Astrocyte (in vitro differentiated cells and primary cell): ENCODE data around the gene SF3B3. TPM values are rescaled to one million over a fixed set of nuclear protein-coding genes. Genes with fewer than 3 reads are reported as not detected.

Source experiments
- DNase-seq: peaks from one replicate; pipeline ENCODE4 v3.0.0-alpha.2; 2010; ENCODE audit warnings: low read depth
- FAIRE-seq: peaks from 2 replicates; lab custom pipeline; 2011; peaks lifted over from hg19 to GRCh38; lab: Jason Lieb, UNC
- H2AFZ ChIP-seq: 2 replicates; pipeline ENCODE4 v1.6.0; 2012; ENCODE audit warnings: low read depth, low read length, inconsistent platforms
- H3K27ac ChIP-seq: 2 replicates; pipeline ENCODE4 v1.5.1; 2011; ENCODE audit warnings: low read depth, low read length, inconsistent platforms
- H3K27me3 ChIP-seq: 2 replicates; pipeline ENCODE4 v1.6.0; 2011; ENCODE audit warnings: low read length, inconsistent platforms; ENCODE audit not compliant: insufficient read depth
- H3K36me3 ChIP-seq: 2 replicates; pipeline ENCODE4 v1.5.1; 2011; ENCODE audit warnings: low read length, inconsistent platforms; ENCODE audit not compliant: insufficient read depth
- H3K4me1 ChIP-seq: 2 replicates; pipeline ENCODE4 v1.5.1; 2011; ENCODE audit warnings: low read length, inconsistent platforms; ENCODE audit not compliant: insufficient read depth
- H3K4me2 ChIP-seq: 2 replicates; pipeline ENCODE4 v1.6.0; 2012; ENCODE audit warnings: low read length, inconsistent platforms
- H3K4me3 ChIP-seq: 2 replicates; pipeline ENCODE4 v1.5.1; 2011; ENCODE audit warnings: low read depth, mild to moderate bottlenecking, low read length, inconsistent platforms; ENCODE audit not compliant: insufficient read depth
- H3K79me2 ChIP-seq: 2 replicates; pipeline ENCODE4 v1.6.0; 2012; ENCODE audit warnings: mild to moderate bottlenecking, low read length, inconsistent platforms; ENCODE audit not compliant: insufficient read depth
- H3K9ac ChIP-seq: 2 replicates; pipeline ENCODE4 v1.6.0; 2012; ENCODE audit warnings: mild to moderate bottlenecking, low read length, inconsistent platforms
- H3K9me3 ChIP-seq: 2 replicates; pipeline ENCODE4 v1.5.1; 2012; ENCODE audit warnings: low read depth, mild to moderate bottlenecking, low read length, inconsistent platforms; ENCODE audit not compliant: insufficient read depth
- H4K20me1 ChIP-seq: 2 replicates; pipeline ENCODE4 v1.6.0; 2012; ENCODE audit warnings: low read length, inconsistent platforms; ENCODE audit not compliant: insufficient read depth
- H3K27ac Mint-ChIP-seq: one replicate; pipeline ENCODE4 v1.8.0; 2021; ENCODE audit warnings: mild to moderate bottlenecking, mixed read lengths; ENCODE audit not compliant: unreplicated experiment
- H3K27me3 Mint-ChIP-seq: one replicate; pipeline ENCODE4 v1.8.0; 2021; ENCODE audit warnings: low read depth, mixed read lengths; ENCODE audit not compliant: unreplicated experiment
- H3K36me3 Mint-ChIP-seq: one replicate; pipeline ENCODE4 v1.8.0; 2021; ENCODE audit warnings: low read depth, mixed read lengths; ENCODE audit not compliant: unreplicated experiment
- H3K4me1 Mint-ChIP-seq: one replicate; pipeline ENCODE4 v1.8.0; 2021; ENCODE audit warnings: low read depth, mixed read lengths; ENCODE audit not compliant: unreplicated experiment
- H3K4me3 Mint-ChIP-seq: one replicate; pipeline ENCODE4 v1.8.0; 2021; ENCODE audit warnings: mild to moderate bottlenecking, moderate library complexity, mixed read lengths; ENCODE audit not compliant: unreplicated experiment
- H3K9me3 Mint-ChIP-seq: one replicate; pipeline ENCODE4 v1.8.0; 2021; ENCODE audit warnings: mild to moderate bottlenecking, mixed read lengths; ENCODE audit not compliant: unreplicated experiment
- EZH2 ChIP-seq: IDR thresholded peaks from 2 replicates; pipeline ENCODE4 v1.6.1; 2012; ENCODE audit warnings: mild to moderate bottlenecking, low read length, inconsistent platforms; ENCODE audit not compliant: insufficient read depth
- total RNA-seq: library from RNA; stranded (reverse); gene quantifications from 2 replicates; pipeline ENCODE4 v1.2.1, GENCODE V29; 2021
- TF ChIP-seq, protein P1 (sequence below): IDR thresholded peaks from 2 replicates; pipeline ENCODE4 v1.5.1; 2011; ENCODE audit warnings: low read depth, mild to moderate bottlenecking, inconsistent platforms, low read length, moderate library complexity; ENCODE audit not compliant: insufficient read depth

SF3B3 gene
- total RNA-seq, 1 donor from 2014 or later = 179 TPM

- H3K4me1 Mint-ChIP-seq = peaks cover 22% of the 10 kb centered on the region
- H3K27ac Mint-ChIP-seq = no peak overlapping the region
- Histone ChIP-seq H3K9ac (no peak overlapping the region), H4K20me1 (peaks cover 16% of the 10 kb centered on the region), H3K4me2 (no peak overlapping the region), H3K27ac (no peak overlapping the region), H3K79me2 (peaks cover 1% of the 10 kb centered on the region), H3K36me3 (peaks cover 7% of the 10 kb centered on the region), H3K27me3 (no peaks in the 10 kb centered on the region), H3K9me3 (no peaks in the 10 kb centered on the region), H2AFZ (no peak overlapping the region), H3K4me3 (no peak overlapping the region), H3K4me1 (peaks cover 24% of the 10 kb centered on the region)
- FAIRE-seq (no peak), DNase-seq (no peak)
- TF ChIP-seq, protein P1, sequence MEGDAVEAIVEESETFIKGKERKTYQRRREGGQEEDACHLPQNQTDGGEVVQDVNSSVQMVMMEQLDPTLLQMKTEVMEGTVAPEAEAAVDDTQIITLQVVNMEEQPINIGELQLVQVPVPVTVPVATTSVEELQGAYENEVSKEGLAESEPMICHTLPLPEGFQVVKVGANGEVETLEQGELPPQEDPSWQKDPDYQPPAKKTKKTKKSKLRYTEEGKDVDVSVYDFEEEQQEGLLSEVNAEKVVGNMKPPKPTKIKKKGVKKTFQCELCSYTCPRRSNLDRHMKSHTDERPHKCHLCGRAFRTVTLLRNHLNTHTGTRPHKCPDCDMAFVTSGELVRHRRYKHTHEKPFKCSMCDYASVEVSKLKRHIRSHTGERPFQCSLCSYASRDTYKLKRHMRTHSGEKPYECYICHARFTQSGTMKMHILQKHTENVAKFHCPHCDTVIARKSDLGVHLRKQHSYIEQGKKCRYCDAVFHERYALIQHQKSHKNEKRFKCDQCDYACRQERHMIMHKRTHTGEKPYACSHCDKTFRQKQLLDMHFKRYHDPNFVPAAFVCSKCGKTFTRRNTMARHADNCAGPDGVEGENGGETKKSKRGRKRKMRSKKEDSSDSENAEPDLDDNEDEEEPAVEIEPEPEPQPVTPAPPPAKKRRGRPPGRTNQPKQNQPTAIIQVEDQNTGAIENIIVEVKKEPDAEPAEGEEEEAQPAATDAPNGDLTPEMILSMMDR = no peak
- TF ChIP-seq EZH2 = no peak
- H3K9me3 Mint-ChIP-seq = no peaks in the 10 kb centered on the region
- H3K36me3 Mint-ChIP-seq = peaks cover 6% of the 10 kb centered on the region
- peaks cover 12% of the 10 kb centered on the region for H3K27me3 Mint-ChIP-seq
- H3K4me3 Mint-ChIP-seq = no peak overlapping the region
Measured at GRCh38 chr16:70579248-70579647, 55.6 kb downstream of the SF3B3 start.

- Histone ChIP-seq H3K79me2 (no peaks in the 10 kb centered on the region), H3K9ac (no peak overlapping the region), H3K27ac (no peak overlapping the region), H2AFZ (no peak overlapping the region), H3K4me3 (no peak overlapping the region), H3K4me2 (no peak overlapping the region), H4K20me1 (peaks cover 9% of the 10 kb centered on the region), H3K27me3 (no peaks in the 10 kb centered on the region), H3K9me3 (no peaks in the 10 kb centered on the region), H3K4me1 (peaks cover 18% of the 10 kb centered on the region), H3K36me3 (peaks cover under 1% of the 10 kb centered on the region)
- no peak overlapping the region for H3K27ac Mint-ChIP-seq
- DNase-seq (no peak), FAIRE-seq (no peak)
- peaks cover 19% of the 10 kb centered on the region for H3K27me3 Mint-ChIP-seq
- no peaks in the 10 kb centered on the region for H3K9me3 Mint-ChIP-seq
- H3K4me1 Mint-ChIP-seq = peaks cover 16% of the 10 kb centered on the region
- no peak overlapping the region for H3K4me3 Mint-ChIP-seq
- TF ChIP-seq, protein P1 = no peak
- TF ChIP-seq EZH2 = no peak
- H3K36me3 Mint-ChIP-seq = peaks cover 6% of the 10 kb centered on the region
Measured at GRCh38 chr16:70579648-70580630, 56.3 kb downstream of the SF3B3 start.
